GM19397 (cell line): ENCODE measurements around the gene PRR35.
"Not testable (repeated sequence)": the region's sequence is repeated elsewhere in the genome, so short reads cannot be mapped to it uniquely, and the experiment has no call there.

Source experiments
- ATAC-seq: cut with Tn5 transposase; IDR thresholded peaks from one replicate; pipeline ENCODE4 v1.9.1; 2021; ENCODE audit warnings: mild to moderate bottlenecking, moderate library complexity; ENCODE audit not compliant: unreplicated experiment

Gene PRR35

DNA sequence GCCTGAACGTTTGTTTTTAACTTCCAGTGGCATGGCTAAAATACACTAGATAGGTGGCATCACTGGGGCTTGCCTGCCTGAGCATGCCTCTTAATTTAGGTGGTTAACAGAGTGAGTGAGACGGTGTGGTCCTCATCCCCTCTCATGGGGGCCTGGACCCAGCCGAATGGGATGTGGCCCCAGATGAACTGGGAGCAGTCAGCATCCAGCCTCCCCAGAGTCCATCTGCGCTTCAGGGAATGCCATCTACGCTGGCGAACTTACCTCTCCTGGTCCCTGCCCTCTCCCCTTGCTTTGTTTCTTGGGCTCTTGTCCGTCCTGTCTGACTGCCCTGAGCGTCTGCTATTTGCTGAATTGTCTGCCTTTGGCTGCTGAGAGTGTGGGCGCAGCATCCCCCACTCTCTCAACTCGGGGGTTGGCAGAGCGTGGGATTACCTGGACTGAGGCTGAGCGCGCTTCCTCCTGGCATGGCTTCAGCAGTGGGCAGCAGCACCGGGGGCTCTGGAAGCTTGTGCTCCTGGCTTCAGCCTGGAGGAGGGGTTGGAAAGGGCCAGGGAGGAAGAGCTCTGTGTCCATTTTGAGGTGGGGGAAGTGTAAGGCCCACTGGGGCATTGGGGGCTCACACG is 31.8 kb downstream of the PRR35 start:
- ATAC-seq, result no peak

DNA sequence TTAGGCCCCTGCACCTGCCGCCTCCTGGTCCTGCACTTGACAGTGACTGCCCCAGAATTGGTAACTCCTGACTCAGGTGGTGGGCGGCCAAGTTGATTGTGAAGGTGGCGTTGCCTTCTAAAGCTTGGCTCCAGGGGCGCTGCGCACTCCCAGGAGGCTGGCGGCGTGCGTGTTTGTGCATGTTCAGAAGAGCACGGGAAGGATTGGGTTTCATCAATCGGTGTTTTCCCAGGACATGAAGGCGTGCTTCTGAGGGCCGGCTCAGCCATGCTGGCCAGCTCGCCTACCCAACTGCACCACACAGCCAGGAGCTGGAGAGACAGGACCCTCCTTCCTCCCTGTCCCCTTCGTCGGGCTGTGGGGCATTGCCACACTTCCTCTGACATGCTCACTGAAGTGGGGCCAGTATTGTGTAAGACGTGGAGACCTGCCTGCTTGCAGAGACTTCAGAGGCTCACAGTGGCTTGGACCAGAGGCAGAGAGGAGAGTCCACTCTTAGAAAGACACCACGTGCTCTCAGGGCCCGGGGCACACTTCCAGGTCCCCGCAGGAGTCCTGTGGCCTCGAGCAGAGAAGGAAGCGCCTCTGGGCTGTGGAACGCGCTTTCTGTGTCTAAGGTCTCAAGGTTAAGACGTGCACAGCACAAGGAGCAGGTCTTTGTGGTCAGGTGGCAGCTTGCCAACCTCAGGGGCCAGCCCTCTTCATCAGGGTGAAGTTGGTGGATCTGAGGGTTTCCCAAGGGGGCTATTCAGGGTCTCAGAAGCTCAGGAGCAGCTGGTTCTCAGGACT is 32.5 kb downstream of the PRR35 start:
- ATAC-seq, result no peak

DNA sequence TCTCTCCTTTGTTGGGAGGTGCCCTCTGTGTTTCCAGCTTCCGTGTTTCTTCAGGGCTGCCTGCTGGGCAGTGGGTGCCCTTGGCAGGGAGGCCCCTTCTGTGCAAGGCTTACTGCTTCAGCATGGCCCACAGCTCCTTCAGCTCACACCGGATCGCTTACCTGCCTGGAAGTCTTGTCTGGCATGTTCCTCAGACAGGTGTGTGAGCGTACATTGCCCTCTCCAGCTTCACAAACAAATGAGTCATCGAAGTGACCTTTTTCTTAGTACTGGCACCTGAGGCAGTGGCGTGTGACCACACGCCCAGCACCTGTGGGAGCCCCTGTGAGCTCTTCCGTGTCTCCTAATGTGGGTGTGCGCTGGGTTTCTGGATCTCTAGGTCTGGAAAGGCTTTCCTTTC is 33.2 kb downstream of the PRR35 start:
- ATAC-seq, result no peak

DNA sequence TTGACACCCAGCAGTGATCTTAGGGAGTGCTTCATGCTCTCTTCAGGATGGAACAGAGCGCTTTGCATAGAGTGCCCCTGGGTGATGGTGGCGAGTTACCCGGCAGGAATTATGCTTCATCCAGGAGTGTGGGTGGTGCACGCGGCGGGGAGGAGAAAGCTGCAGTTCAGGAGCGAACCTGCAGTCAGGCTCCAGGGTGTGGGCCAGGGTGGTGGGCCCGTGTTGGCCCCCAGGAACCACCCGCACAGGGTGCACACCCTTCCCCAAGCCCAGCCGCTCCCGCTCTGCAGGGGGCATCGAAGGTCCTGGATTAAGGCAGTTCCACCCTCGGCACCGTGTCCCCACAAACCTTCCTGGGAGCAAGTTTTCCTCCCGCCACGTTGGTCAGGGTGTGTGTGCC is 33.6 kb downstream of the PRR35 start:
- no peak for ATAC-seq

DNA sequence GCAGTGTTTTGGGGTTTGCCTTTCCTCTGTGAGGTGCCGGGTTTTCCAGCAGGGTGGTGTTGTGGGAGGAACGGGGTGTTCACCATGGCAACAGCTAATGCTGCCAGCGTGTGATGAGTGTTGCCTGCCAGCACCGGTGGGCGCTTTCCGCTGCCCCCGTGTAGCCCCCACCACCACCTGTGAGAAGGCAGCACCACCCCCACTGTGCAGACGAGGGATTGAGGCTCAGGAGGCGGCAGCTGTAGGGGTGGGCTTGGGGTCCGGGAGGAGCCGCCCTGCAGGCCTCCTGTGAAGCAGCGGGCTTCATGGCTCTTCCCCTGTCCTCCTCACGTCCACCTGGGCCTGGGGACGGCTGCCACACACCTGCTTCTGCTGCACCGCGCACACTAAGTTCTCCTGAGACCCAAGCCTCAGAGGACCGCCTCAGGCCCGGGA is 34.9 kb downstream of the PRR35 start:
- ATAC-seq, result no peak

DNA sequence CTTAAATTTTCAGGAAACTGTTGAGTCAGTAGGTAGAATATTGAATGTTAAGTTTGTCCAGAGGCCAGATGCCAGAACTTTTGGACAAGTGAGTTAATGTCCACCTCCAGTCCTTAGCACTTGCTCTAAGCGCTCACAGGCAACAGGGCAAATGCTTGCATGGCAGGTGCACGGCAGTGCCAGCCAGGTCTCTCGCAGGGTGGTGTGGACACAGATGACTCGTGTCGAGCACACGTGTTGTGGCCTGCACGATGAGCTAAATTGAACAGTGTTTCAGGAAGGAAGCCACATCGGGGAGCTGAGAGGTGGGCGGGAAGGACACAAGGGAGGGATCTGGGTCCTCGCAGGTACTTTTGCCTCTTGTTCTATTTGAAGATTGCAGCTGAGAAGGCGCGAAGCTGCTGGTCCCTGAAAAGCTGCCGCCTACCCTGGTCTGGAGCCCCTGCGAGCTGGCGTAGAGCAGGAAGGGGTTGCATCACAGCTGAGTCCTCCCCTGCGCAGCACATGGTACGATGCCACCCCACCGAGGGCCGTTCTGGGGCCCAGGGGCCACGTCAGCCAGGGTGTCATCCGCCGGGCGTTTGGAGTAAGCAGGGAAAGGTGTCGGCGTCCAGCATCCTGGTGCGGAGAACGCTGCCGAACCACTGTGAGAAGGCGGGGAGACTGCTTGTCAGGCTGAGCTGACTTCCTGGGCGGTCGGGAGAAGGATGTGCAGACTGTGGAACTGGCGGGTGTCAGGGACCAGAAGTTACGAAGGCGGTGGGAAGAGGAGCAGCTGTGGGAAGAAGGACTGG is 35.9 kb downstream of the PRR35 start:
- ATAC-seq, result no peak

DNA sequence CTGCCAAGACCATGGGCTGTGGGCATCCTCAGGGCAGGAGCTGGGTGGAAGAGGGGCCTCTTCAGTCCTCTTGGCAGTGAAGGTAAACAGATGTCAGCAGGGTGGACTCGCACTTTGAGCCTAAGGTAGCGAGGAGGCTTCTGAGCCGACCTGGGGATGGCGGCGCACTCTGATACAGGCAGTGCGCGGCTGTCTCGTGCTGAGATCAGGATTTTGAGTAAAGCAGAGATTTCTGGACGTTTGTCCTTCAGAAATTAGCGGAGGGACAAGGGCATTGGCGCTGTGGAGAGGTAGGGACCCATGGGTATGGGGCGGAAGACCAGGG is 36.5 kb downstream of the PRR35 start:
- no peak for ATAC-seq

DNA sequence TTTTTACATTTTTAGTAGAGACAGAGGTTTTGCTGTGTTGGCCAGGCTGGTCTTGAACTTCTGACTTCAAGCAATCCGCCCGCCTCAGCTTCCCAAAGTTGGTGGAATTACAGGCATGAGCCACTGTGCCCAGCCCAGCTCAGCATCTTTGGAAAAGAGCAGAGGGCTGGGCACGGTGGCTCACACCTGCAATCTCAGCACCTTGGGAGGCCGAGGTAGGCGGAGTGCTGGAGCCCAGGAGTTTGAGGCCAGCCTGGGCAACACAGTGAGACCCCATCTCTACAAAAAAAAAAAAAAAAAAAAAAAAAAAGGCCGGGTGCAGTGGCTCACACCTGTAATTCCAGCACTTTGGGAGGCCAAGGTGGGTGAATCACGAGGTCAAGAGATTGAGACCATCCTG is 37.5 kb downstream of the PRR35 start:
- ATAC-seq, result not testable (repeated sequence)

DNA sequence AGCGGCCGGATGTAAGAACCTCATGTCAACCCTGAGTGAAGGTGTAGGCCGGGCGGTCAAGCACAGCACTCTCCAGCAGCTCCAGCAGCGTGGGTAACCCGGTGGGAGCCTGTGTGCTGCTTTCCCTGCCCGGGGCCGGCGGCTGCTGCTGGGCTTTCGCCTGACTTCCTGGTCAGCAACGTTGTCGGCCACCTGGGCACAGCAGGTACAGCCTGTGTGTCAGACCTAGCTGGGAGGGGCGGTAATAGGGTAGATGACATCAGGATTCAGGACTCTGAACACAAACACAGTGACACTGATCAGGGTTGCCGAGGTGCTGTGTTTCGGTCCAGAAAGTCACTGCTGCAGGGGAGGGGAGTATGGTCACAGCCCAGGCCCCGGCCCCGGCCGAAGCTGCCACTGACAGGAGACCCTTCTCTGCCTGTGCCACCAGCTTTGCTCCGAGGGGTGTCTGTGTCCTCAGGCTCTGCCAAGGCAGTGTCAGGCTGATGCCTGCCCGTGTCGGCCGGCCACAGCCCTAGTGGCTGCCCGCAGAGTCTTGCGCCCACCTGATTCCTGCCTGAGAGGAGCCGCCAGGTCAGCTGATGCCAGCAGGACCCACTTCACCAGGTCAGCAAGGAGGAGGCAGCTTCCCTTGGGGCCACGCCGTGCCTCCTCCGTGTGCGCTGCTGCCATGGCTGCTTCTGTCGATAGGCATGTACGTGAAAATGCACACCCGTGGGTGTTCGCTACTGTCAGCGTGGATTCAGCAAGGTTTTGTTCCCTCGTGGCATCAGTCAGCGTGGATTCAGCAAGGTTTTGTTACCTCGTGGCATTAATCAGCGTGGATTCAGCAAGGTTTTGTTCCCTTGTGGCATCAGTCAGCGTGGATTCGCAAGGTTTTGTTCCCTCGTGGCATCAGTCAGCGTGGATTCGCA is 38.9 kb downstream of the PRR35 start:
- no peak for ATAC-seq

DNA sequence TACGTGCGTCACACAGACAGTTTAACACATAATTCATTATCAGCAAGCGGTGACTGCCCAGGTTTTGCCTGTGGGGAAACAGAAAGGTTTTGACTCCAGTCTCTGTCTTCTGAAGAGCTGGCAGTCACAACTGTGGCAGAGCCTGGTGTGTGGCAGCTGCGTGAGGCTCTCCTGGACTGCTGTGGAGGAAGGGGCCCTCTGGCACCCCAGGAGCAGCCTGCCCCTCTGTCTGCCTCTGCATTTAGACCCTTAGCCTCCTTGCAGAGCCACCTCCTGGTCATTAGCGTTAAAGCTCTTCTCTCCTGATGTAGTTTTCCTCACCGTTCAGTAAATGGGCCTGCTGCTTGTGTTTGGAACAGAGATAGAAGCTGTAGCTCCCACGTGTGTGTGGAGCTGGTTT is 40.6 kb downstream of the PRR35 start:
- ATAC-seq, result no peak

DNA sequence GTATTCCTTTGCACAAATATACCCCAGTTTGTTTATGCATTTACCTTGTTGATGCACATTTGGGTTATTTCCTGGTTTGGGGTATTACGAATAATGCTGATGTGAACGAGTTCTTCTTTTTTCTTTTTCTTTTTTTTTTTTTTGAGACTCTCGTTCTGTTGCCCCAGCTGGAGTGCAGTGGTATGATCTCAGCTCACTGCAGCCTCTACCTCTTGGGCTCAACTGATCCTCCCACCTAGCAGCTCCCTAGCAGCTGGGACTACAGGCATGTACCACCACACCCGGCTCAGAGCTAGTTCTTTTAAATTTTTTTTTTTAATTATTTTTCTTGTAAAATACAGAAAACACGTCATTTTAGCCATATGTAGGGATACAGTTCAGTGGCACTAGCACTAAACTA is 43.7 kb downstream of the PRR35 start:
- no peak for ATAC-seq

DNA sequence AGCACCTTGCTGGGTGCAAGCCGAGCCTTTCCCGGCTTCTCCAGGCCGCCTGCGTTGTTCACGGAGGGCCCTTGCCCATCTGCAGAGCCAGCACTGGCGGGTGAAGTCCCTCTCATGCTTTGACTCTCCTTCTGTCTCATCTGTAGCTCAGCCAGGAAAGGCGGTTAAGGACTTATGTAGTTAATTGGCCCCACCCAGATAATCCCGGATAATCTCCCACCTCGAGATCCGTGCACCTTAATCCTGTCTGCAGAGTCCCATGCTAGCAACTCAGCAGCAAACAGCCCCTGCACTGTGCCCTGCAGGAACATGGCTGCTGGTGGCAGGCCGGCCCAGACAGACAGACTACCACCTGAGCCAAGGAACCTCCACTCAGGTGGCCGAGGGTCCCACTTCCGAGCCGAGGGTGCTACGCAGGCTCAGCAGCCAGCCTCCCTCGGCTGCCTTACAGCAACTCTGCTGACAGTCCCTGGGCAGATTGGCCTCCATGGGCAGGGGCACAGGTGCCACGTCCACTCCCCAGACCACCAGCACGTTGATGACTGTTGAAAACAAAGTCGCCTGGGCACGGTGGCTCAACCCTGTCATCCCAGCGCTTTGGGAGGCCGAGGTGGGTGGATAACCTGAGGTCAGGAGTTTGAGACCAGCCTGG is 46.6 kb downstream of the PRR35 start:
- ATAC-seq, result no peak

DNA sequence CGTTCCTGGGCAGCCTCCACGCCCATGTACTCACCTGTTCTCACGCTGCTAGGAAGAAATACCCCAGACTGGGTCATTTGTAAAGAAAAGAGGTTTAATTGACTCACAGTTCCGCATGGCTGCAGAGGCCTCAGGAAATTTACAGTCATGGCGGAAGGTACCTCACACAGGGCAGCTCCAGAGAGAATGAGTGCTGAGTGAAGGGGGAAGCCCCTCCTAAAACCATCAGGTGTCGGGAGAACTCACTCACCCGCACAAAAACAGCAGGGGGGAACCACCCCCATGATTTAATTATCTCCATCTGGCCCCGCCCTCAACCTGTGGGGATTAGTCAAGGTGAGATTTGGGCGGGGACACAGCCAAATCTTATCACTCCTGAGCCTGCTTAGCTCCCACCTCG is 47.8 kb downstream of the PRR35 start:
- no peak for ATAC-seq

DNA sequence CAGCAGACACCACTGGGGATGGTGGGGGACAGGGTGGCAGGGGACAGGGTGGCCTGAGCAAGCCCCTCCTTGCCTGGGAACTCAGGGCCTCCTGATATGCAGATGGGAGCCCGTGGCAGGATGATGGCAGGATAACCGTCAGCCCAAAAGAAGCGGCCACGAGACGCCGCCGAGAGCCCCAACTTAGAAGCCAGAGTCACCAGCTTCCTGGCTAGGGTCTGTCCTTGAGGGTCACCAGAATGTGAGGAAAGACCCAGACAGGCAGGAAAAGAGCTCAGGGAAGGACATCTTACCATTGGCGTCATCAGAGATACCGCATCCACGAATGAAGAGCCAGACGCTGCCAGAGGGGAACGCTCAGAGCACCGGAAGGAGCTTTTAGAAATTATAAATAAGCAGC is 49.1 kb downstream of the PRR35 start:
- ATAC-seq, result no peak

DNA sequence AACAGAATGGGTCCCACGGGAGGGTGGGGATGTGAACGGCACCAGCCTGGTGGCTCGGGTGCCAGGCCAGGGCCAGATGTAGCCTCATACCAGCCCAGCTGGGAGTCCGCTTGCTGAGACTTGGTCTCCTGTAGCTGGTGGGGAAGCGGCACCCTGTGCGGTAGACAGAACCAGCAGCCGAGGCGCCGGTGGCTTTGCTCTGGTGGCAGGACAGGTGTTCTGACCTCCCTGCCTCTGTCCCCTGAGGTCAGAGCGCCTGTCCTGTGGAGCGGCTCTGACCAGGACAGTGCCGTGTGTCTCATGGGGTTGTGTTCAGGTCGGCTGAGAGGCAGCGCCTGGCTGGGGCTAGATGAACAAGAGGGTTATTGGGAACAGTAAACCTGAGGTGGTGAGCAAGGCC is 49.8 kb downstream of the PRR35 start:
- ATAC-seq, result no peak

DNA sequence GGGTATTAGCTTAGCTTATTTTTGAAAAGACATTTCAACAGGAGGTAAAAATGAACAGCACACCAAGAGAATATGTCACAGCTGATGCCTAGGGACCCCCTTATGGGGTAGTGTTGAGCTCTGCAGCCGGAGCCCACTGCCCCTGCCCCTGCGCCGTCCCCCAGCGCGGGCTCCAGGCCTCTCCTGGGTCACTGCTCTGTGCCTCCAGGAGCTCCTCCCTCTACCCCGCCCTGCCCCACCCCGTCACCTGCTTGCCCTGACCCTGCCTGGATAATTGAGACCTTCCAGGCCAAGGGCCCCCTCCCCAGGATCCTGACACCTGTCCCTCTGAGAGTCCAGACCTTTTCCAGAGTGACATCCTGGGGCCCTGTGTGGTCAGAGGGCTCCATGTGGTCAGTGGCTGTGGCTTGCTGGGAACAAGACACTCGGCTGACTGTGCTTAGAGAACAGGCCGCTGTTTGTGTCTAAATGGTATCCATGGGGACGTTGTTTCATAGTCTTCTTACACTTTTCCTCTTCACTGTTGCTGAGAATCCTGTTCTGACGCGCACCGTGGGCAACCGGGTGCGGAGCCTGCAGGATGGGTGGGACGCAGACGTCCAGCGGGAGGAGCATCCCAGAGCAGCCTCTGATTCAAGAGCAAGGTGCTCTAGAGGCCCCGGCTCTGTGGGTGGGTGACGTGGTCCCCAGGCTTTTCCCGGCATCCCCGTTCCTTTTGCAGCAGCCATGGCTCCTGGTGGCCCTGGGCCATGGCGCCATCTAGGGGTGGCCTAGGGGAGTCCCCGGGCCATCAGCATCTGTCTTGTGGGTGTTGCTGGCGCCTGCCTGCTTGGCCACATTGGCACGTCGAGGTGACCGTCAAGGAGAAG is 50.6 kb downstream of the PRR35 start:
- no peak for ATAC-seq

DNA sequence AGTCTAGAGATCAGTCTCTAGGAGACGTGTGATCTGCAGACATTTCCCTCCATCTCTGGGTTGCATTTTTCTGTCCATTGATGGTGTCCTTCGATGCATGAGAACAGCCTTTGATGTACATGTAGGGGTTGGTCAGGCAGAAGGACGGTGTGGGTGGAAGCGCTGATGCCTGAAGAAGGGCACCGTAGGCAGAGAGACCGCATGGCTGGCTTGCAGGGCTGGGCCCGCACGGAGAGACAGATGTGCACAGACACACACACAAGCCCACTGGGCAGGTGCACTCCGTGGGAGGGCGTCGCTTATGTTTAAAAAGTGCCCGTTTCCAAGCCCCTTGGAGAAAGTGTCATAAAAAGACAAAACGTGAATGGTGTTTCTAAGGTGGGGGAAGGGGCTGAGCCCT is 54.9 kb downstream of the PRR35 start:
- ATAC-seq, result no peak
